BE2C (cell line): ENCODE measurements around the gene CEPT1.

ENCODE experiments used
- DNase-seq: peaks from one replicate; pipeline ENCODE4 v3.0.0-alpha.2; 2020
- H3K27me3 ChIP-seq: fragments of 250-450 bp; sonication (Bioruptor Pico); 2 replicates; pipeline ENCODE4 v1.5.1; 2020; ENCODE audit warnings: mild to moderate bottlenecking
- H3K36me3 ChIP-seq: fragments of 250-450 bp; sonication (Bioruptor Pico); 2 replicates; pipeline ENCODE4 v1.5.1; 2020; ENCODE audit warnings: mild to moderate bottlenecking
- H3K4me1 ChIP-seq: fragments of 250-450 bp; sonication (Bioruptor Pico); 2 replicates; pipeline ENCODE4 v1.5.1; 2020
- H3K4me3 ChIP-seq: 2 replicates; pipeline ENCODE4 v1.5.1; 2011; ENCODE audit warnings: low read depth, low read length
- H3K9me3 ChIP-seq: fragments of 250-450 bp; sonication (Bioruptor Pico); 2 replicates; pipeline ENCODE4 v1.5.1; 2020
- CTCF ChIP-seq: IDR thresholded peaks from 2 replicates; pipeline ENCODE4 v1.5.1; 2012; ENCODE audit warnings: mild to moderate bottlenecking, low read depth, low read length

Gene CEPT1

DNA sequence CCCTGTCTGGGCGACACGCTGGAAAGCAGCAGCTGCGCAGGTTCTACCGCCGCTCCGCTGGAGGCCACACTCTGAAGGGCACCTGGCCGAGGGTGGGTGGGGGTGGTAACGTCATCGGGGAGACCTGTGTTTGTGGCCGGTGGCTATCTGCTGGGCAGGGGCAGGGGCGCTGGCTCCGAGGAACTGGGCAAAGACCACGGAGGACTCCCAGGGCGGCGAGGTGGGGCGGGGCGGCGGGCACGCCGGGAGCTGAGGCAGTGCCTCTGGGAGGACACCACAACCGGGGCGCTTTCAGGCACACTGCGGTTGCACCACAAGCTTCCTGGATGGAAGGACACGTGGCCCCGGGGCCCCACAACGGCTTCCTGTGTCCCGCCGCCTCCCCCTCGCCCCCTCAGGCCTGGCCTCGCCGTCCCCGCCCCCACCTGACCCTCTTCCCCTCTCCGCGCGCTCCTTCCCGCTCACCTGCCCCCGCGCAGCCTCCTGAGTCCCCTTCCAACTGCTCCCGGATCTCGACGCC lies 63.7 kb downstream of the CEPT1 start:
- Histone ChIP-seq H3K9me3 (no peaks in the 10 kb centered on the region), H3K27me3 (peaks cover 46% of the 10 kb centered on the region), H3K36me3 (no peaks in the 10 kb centered on the region), H3K4me1 (no peaks in the 10 kb centered on the region), H3K4me3 (peak overlapping the region; percentile 30; the same call in 1 of the 2 replicates)
- TF ChIP-seq CTCF: no peak
- peak; percentile 15 for DNase-seq

- H3K4me3 ChIP-seq: peak overlapping the region; percentile 30
- H3K36me3 ChIP-seq: no peaks in the 10 kb centered on the region
- TF ChIP-seq CTCF: no peak
- H3K4me1 ChIP-seq: no peaks in the 10 kb centered on the region
- H3K27me3 ChIP-seq: peaks cover 46% of the 10 kb centered on the region
- DNase-seq: no peak
- H3K9me3 ChIP-seq: no peaks in the 10 kb centered on the region
These were observed 64.4 kb downstream of the CEPT1 start for GRCh38 chr1:111204201-111204982.

DNA sequence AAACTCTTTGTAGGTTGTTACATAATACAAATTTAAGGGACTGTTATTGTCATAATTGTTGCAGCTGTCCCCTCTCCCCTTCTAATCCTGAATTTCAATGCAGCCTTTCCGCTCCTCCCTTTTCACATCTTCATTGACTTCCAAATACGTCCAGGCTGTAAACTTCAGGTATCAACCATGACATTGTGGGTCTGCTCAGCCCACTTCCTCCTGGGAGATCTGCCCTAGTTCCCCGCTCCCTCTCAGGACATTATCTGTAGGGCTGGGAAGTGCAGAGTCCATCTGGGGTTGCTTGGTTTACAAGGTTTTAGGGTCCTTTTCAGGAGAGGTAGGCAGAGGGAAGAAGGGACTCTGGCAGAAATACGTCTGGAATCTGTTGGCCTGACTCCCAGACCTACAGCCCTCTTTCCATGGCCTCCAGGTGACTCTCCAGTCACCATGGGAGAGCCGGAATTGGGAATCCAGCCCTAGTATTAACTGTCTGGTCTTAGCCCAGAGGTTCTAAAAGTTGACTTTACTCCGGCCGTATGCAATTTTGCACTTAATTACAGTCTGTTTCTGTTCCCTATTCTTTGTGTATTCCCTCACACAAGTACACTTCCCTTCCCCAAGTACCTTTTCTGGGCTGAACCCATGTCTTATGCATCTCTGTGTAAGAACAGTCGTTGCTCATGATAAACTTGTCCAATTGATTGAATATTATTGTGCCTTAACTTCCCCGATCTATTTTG lies 65.1 kb downstream of the CEPT1 start:
- DNase-seq: no peak
- H3K4me1 ChIP-seq: no peaks in the 10 kb centered on the region
- H3K4me3 ChIP-seq: no peak overlapping the region
- H3K9me3 ChIP-seq: no peaks in the 10 kb centered on the region
- TF ChIP-seq CTCF: no peak
- no peaks in the 10 kb centered on the region for H3K36me3 ChIP-seq
- peaks cover 46% of the 10 kb centered on the region for H3K27me3 ChIP-seq

- DNase-seq: no peak
- no peaks in the 10 kb centered on the region for H3K9me3 ChIP-seq
- no peaks in the 10 kb centered on the region for H3K36me3 ChIP-seq
- H3K4me1 ChIP-seq: no peaks in the 10 kb centered on the region
- H3K27me3 ChIP-seq: peaks cover 48% of the 10 kb centered on the region
- TF ChIP-seq CTCF: no peak
- no peak overlapping the region for H3K4me3 ChIP-seq
These were observed 65.7 kb downstream of the CEPT1 start for GRCh38 chr1:111205714-111206050.

DNA sequence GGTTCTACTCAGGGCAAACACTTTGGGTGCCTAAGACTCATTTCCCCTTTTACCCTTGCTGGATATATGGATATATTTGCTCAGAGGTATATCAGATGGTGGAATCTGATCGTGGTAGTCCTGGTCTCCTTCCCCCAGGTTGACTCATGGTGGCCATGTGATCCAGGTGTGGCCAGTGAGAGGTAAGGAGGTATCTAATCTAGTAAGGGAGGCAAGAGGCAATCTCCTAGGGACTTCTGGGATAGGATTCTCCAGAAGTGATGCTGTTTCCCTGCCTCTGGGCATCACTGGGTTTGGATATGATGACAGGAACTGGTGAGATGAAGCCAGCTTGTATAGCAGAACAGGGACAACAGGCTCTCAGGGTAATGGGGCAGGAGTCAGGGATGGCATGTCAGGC lies 68.9 kb downstream of the CEPT1 start:
- TF ChIP-seq CTCF: no peak
- H3K36me3 ChIP-seq: no peaks in the 10 kb centered on the region
- no peak for DNase-seq
- H3K9me3 ChIP-seq: no peaks in the 10 kb centered on the region
- no peak overlapping the region for H3K4me3 ChIP-seq
- no peaks in the 10 kb centered on the region for H3K4me1 ChIP-seq
- H3K27me3 ChIP-seq: peaks cover 41% of the 10 kb centered on the region

- Histone ChIP-seq H3K27me3 (peaks cover 34% of the 10 kb centered on the region), H3K36me3 (no peaks in the 10 kb centered on the region), H3K4me3 (no peak overlapping the region), H3K9me3 (no peaks in the 10 kb centered on the region), H3K4me1 (no peaks in the 10 kb centered on the region)
- no peak for DNase-seq
- no peak for TF ChIP-seq CTCF
These were observed 69.6 kb downstream of the CEPT1 start for GRCh38 chr1:111209622-111210021.
